22Rv1 (cell line): ENCODE data around the gene NR4A3.

Source experiments
- H3K27ac ChIP-seq: fragments of 450-650 bp; 2 replicates; pipeline ENCODE4 v1.5.1; 2017
- CTCF ChIP-seq: fragments of 450-650 bp; IDR thresholded peaks from 2 replicates; pipeline ENCODE4 v1.5.1; 2017; ENCODE audit warnings: mild to moderate bottlenecking
- ZFX ChIP-seq: fragments of 450-650 bp; IDR thresholded peaks from 2 replicates; pipeline ENCODE4 v1.6.1; 2017; ENCODE audit warnings: antibody characterized with exemption, borderline replicate concordance

NR4A3 gene

GRCh38 chr9:99825172-99826046, 3.7 kb downstream of the NR4A3 start:
- no peak for TF ChIP-seq ZFX
- TF ChIP-seq CTCF = no peak
- H3K27ac ChIP-seq = no peak overlapping the region

- H3K27ac ChIP-seq = no peak overlapping the region
- TF ChIP-seq CTCF = no peak
- no peak for TF ChIP-seq ZFX
Measured at GRCh38 chr9:99826579-99826978, 4.9 kb downstream of the NR4A3 start.

GRCh38 chr9:99827244-99827643, 5.6 kb downstream of the NR4A3 start:
- no peak overlapping the region for H3K27ac ChIP-seq
- TF ChIP-seq CTCF = no peak
- TF ChIP-seq ZFX = no peak

GRCh38 chr9:99828054-99828416, 6.3 kb downstream of the NR4A3 start:
- TF ChIP-seq ZFX = no peak
- no peak for TF ChIP-seq CTCF

GRCh38 chr9:99828417-99829176, 6.9 kb downstream of the NR4A3 start:
- TF ChIP-seq CTCF (no peak), ZFX (no peak)
- H3K27ac ChIP-seq = no peak overlapping the region

More at GRCh38 chr9:99828054-99828416, 6.3 kb downstream of the NR4A3 start:
- no peak overlapping the region for H3K27ac ChIP-seq

- TF ChIP-seq CTCF (no peak), ZFX (no peak)
- no peak overlapping the region for H3K27ac ChIP-seq
Measured at GRCh38 chr9:99831857-99832557, 10.3 kb downstream of the NR4A3 start.
